Activated CD8-positive, alpha-beta memory T cell treated with anti-CD3 and anti-CD28 coated beads, Interleukin-2, amount 50 U/mL, for 48 hours (primary cell): Measurements from ENCODE around the gene GIGYF2.
"Not testable (repeated sequence)": the region's sequence is repeated elsewhere in the genome, so short reads cannot be mapped to it uniquely, and the experiment has no call there.

Experiments used
- DNase-seq: peaks from one replicate; pipeline ENCODE4 v3.0.0-alpha.2; 2020

GIGYF2 gene

GRCh38 chr2:232897598-232898408 is 200.7 kb downstream of the GIGYF2 start:
- DNase-seq: peak; percentile 76

GRCh38 chr2:232898592-232899543 is 201.7 kb downstream of the GIGYF2 start:
- peak; percentile 56 for DNase-seq

GRCh38 chr2:232900811-232901735 is 203.9 kb downstream of the GIGYF2 start:
- peak; percentile 53 for DNase-seq

GRCh38 chr2:232901736-232902578 is 204.8 kb downstream of the GIGYF2 start:
- DNase-seq: peak; percentile 73

GRCh38 chr2:232903989-232904388 is 206.9 kb downstream of the GIGYF2 start:
- peak; percentile 42 for DNase-seq

GRCh38 chr2:232906867-232907717 is 210.0 kb downstream of the GIGYF2 start:
- DNase-seq: not testable (repeated sequence)

GRCh38 chr2:232907718-232908085 is 210.6 kb downstream of the GIGYF2 start:
- not testable (repeated sequence) for DNase-seq

GRCh38 chr2:232908695-232909094 is 211.6 kb downstream of the GIGYF2 start:
- no peak for DNase-seq
